Hepatocyte (in vitro differentiated cells): Measurements from ENCODE around the gene PHF21B.

ENCODE experiments used
- CTCF ChIP-seq: fragments of 200-600 bp; sonication (generic); IDR thresholded peaks from 2 replicates; pipeline ENCODE4 v1.5.1; 2016; ENCODE audit warnings: antibody characterized with exemption, mild to moderate bottlenecking; ENCODE audit not compliant: poor library complexity
- EZH2 ChIP-seq: fragments of 200-600 bp; sonication (generic); IDR thresholded peaks from 2 replicates; pipeline ENCODE4 v1.6.1; 2016; ENCODE audit warnings: antibody characterized with exemption, mild to moderate bottlenecking, borderline replicate concordance

- TF ChIP-seq CTCF (no peak), EZH2 (no peak)
These were observed 24.4 kb upstream of the PHF21B start for GRCh38 chr22:45034156-45034555.
